Measurements from ENCODE around the gene IPCEF1. TPM values are rescaled to one million over a fixed set of nuclear protein-coding genes. Genes with fewer than 3 reads are reported as not detected.
"Not testable (repeated sequence)": the region's sequence is repeated elsewhere in the genome, so short reads cannot be mapped to it uniquely, and the experiment has no call there.

IPCEF1 gene
- polyA plus RNA-seq, 4 donors = 6.9 to 8.9 (median 7.9) TPM

DNA sequence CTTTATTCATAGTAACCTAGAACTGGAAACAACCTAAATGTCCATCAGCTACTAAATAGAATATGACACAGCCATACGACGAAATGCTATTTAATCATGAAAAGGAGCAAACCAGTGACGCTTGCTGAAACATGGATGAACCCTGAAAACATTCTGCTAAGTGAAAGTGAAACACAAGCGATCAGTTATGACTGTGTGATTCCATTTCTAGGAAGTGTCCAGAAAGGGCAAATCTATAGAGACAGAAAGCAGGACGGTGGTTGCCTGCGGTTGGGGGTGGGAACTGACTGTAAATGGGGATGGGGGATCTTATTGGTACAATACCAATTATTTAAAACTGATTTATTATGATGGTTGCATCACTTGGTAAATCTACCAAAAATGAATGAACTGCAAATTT, 126.8 kb downstream of the IPCEF1 start:
- DNase-seq (ENCODE audit: low read depth in 4 of 4, low spot score in 3 of 4) = no peak

DNA sequence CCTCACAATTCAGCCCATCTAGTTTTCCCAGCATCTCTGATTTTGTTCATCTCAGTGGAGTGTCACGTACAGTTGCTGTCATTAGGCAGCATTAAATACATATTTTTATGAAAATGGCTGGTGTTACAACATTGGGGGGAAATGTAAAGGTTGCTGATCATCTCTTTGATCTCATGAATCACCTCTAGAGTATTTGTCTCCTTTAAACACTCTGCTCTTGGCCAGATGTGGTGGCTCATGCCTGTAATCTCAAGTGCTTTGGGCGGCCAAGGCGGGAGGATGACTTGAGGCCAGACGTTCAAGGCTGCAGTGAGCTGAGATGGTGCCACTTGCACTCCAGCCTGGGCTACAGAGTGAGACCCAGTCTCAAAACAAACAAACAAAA, 128.1 kb downstream of the IPCEF1 start:
- DNase-seq (ENCODE audit: low read depth in 4 of 4, low spot score in 3 of 4) = no peak

DNA sequence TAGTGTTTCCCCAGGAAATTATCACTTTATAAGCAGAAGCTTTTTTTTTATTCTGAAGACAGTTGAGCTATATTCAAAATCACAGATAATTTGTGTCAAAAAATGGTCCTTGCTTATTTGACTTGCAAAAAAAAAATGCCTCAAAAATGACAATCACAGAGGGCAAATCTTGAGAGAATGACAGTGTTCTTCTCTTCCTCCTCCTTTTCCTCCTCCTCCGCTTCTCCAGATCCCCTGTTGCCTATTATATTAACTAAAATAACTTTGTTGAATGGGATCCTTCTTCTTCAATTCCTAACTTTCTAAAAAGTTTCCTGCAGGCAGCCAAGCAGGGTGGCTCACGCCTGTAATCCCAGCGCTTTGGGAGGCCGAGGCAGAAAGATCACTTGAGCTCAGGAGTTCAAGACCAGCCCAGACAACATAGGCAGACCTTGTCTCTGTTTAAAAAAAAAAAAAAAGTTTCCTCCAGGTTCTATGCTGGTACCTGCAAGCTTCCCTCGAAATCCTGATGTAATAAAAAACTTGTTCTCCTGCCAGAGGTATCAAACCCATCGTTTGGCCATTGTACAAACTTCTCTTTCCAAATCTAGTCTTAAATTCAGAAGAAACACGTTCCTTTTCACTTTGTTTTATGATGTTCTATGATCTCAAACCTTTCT, 128.6 kb downstream of the IPCEF1 start:
- no peak for DNase-seq (ENCODE audit: low read depth in 4 of 4, low spot score in 3 of 4)

DNA sequence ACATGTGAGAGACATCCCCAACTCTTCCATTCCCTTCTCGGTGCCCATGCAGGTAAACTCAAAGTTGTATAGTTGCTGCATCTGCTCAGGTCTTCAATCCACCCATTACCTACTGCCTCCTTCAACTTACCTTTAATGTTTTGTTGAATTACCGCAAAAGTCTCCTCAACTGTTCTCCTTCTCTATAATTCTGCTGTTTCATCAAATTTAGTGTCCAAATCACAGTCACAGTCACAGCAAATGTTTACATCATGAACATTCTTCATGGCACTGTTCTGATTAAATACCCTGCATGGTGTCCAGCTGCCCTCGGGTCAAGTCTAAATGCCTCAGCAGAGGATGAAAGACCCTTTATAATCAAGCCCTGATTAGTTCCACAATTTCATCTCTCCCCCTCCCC, 130.1 kb downstream of the IPCEF1 start:
- DNase-seq (ENCODE audit: low read depth in 4 of 4, low spot score in 3 of 4) = no peak

DNA sequence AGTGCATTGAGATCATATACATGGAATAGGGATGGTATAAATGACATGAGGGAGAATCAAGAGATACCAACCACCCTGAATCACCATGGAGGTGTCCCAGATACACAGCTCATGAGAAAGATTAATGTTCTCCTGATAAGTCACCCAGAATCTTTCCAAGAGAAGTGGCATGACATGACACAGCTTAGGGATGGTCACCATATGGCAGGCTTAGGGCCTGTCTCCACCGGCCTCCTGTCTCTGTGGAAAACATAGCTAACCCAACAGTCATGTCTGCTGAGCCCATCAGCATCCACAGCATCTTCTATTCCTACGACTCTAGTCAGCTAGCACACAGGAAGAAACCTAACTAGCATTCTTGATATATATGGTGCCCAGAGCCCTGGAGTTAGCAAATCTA, 133.3 kb downstream of the IPCEF1 start:
- no peak for DNase-seq (ENCODE audit: low read depth in 4 of 4, low spot score in 3 of 4)

DNA sequence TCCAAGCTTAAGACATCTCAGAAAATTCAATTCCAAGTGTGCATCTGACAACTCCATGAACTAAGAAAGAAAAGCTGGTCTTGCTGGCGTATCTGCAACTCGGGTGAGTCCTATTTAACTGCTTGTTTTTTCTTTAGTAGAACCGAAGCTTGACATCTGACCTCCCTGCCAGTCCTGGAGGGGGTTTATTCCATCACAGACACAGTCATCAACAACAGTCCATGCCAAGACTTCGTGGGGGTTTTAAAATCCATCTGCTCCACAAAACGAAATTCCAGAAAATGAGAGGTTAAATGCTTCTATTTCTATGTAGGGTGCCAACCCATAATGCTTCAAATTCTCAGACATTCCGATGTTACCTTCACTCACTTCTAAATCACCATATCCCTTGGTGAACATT, 133.9 kb downstream of the IPCEF1 start:
- no peak for DNase-seq (ENCODE audit: low read depth in 4 of 4, low spot score in 3 of 4)

DNA sequence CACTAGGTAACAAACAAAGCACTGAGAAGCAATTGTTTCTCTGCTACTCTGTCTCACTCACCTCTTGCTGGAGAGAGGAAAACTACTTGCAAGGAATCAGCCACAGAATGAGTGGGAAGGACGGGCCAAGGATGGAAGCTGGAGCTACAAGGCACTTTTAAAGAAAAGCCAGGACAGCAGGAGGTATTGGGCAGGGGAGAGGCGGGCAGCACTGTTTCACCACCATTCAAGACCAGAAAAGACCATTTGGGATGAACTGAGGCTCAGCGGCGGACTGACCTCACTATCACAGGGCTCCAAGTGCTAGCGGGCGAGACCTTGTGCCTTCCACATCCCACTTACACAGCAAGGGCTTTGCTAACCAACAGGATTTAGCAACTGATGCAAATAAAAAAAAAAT, 137.4 kb downstream of the IPCEF1 start:
- DNase-seq (ENCODE audit: low read depth in 4 of 4, low spot score in 3 of 4) = no peak

DNA sequence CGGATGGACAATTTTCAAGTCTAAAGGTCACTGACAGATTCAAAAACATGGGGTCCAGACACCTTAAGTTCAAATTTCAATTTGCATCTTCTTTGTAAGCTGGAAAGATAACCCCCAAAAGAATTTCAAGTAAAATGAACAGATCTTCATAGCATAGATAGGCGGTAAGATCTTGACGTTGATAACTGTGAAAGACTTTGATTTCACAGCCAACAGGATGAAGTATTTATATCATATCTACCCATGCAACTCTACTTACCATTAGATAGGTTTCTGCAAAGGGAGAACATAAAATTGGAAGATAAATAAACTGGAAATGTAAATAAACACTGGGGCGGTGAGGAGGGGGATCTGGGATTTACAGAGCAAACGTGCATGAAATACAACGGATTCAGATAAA, 137.8 kb downstream of the IPCEF1 start:
- no peak for DNase-seq (ENCODE audit: low read depth in 4 of 4, low spot score in 3 of 4)

DNA sequence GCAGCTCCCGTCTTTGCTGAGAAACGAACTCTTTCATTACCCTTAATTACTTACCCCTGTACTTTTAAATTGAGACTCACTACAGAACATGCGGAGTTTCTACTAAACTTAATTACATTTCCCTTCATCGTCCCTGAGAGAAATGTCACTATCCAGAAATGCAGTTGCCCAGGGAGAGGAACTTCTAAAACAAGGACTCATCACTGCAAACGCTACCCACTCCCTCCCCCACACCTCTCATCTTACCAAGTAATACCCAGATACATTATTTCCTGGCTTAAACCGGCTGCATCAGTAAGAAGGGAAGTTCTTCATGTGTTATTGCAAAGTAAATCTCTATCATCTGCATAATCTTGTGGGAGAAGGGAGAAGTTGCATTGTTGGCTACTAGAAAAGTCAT, 138.3 kb downstream of the IPCEF1 start:
- peak in 1 of 4 donors; percentile 34 for DNase-seq (ENCODE audit: low read depth in 4 of 4, low spot score in 3 of 4)

DNA sequence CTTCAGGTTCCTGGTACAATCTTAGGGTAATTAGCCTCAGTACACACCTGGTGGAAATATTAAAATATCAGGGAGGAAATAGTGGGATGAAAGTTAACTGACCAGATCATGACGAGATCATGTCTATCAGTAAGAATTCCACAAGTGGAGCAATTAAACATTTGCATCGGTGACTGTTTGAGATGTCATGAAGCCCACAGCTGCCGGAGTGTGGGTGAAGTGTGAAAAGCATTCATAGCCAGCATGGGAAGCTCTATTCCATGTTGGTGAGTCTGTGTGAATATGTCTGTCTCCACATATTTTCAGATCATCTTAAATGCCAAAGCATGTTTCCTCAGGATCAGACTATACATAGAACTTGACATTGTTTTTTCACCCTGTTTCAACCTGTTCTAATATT, 142.8 kb downstream of the IPCEF1 start:
- no peak for DNase-seq (ENCODE audit: low read depth in 4 of 4, low spot score in 3 of 4)

DNA sequence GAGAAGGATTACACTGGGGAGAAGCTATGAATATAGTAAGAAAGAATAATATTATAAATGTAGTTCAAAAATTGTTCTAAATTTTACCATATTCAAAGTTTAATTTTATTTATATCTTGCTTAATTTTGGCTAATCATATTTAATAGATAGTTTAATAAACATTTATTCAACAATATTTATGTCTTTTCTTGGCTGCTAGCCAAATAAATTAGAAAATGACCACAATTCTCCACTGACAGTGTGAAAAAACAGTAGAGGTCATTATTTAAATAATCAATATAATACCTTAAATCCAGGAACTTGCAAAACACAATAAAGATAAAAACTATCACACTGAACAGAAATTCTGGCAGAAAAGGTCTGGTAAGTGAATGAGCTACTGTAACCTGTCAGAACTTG, 145.9 kb downstream of the IPCEF1 start:
- no peak for DNase-seq (ENCODE audit: low read depth in 4 of 4, low spot score in 3 of 4)

DNA sequence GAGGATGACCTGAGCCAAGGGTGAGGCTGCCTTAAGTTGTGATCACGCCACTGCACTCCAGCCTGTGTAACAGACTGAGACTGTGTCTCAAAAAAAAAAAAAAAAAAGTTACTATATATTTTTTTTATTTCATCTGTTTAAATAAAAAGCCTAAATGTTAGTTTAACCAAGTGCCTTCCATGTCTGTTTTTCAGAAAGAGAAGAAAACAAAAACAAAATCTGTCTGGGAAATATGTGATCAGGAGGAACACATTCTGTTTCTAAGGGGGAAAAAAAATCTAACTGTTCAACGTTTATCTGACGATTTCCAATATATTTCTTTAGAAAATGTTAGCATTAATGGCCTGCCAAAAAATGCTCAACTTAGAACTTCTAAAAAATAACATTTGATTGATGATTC, 147.0 kb downstream of the IPCEF1 start:
- DNase-seq (ENCODE audit: low read depth in 4 of 4, low spot score in 3 of 4) = no peak

DNA sequence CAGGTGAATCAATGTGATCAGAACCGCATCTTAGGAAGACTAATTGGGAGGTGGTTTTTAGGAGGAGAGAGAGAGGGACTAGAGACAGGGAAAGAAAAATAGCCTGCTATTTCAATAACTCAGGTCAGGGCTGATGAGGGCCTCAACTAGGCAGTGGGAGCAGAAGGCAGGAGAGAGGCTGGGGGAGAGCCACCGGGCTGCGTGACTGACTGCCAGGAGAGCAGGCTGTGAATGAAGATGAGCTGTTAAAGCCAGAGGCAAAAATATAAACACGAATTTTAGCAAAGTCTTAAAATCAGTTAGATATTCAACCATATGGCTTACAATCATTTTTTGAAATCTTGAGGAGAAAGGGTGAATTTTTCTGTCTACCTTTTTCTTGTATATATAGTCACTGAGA, 149.6 kb downstream of the IPCEF1 start:
- DNase-seq (ENCODE audit: low read depth in 4 of 4, low spot score in 3 of 4) = no peak

DNA sequence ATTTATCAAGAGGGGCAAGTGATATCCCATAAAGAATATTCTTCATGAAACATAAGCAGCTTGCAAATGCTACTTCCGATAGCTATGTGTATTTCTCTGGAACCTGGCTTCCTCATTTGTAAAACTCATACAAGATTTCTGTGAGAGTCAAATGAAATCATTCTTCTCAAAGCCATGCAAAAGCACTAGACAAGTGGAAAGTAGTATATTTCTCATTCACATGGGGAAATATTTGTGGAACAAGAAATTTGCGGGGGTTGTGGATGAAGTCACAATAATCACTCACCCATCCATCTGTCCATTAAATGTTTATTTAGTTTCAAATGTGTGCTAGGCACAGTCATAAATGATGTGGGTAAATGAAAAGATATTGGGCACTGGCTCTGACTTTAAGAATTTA, 150.5 kb downstream of the IPCEF1 start:
- DNase-seq (ENCODE audit: low read depth in 4 of 4, low spot score in 3 of 4) = no peak

DNA sequence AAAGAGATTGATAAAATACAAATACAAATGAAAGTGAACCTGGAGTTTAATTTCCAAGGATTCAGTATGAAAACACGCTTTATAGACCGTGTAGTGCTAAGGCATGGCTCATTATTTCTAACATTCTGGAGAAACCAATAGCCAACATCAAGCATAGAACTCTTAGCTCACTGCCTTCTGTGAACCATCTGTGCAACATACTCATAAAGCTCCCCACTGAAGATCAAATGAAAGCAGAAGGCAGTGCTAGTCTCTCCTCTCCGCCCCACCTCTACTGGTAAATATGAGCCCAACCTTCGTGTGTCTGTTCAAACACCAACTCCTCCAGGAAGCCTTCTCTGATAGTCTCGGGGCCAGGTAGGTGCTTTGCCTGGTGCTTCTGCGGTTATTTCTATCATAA, 153.6 kb downstream of the IPCEF1 start:
- DNase-seq (ENCODE audit: low read depth in 4 of 4, low spot score in 3 of 4) = no peak

DNA sequence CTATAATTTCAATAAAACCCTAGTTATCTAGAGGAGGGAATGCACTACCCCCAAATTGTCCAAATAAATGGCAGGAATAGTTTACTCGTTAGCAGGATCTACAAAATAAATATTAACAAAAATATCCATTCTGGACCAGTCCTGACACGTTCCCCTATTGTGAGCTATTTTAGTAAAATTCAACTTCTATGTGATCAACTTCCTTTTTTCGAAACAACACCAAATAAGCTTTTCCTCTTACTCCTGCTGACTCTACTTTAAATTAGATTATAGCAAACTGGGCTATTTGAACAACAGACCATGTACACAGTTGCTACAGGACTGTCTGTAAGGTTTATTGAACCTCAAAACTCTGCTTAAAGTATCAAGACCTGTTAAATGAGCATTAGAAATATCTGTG, 154.3 kb downstream of the IPCEF1 start:
- DNase-seq (ENCODE audit: low read depth in 4 of 4, low spot score in 3 of 4) = no peak

DNA sequence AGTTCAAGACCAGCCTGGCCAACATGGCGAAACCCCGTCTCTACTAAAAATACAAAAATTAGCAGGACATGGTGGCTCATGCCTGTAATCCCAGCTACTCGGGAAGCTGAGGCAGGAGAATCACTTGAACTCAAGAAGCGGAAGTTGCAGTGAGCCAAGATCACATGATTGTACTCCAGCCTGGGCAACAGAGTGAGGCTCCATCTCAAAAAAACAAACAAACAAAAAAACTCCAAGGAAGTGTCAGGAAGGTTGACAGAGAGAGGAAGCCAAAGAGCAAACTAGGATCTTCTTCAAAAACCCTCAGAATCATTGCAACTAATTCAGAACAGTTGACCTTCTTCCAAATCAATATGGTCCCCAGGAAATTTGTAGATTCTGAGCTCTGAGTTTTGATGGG, 154.9 kb downstream of the IPCEF1 start:
- not testable (repeated sequence) for DNase-seq (ENCODE audit: low read depth in 4 of 4, low spot score in 3 of 4)

DNA sequence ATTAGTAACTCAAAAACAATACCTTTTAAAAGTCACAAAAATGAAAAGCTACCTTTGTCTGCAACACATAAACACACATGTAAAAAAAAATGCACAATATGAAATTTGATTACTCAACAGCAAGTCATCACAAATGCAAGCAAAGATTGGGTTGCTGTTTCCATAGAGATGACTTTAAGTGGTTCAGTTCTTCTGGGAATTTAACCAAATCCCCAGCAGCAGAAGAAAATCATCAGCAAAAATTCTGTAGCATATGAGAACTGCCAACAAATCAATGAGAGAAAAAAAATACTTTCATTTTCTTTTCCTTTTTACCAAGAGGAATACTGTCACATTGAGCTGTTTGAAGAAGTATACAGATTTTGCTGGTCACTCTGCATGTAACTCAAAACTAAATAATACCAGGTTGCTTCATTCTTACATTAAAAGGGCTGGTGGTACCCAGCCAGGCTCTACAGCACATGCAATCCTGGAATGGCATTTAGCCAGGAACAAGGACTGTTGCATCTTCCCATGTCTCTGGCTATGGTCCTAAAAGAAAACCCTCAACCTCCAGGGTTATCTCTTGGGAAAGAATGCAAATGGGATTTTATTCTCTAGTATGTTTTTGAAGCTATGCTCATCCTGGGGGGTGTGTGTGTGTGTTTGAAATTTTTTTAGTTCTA, 159.3 kb downstream of the IPCEF1 start:
- DNase-seq (ENCODE audit: low read depth in 4 of 4, low spot score in 3 of 4) = no peak

DNA sequence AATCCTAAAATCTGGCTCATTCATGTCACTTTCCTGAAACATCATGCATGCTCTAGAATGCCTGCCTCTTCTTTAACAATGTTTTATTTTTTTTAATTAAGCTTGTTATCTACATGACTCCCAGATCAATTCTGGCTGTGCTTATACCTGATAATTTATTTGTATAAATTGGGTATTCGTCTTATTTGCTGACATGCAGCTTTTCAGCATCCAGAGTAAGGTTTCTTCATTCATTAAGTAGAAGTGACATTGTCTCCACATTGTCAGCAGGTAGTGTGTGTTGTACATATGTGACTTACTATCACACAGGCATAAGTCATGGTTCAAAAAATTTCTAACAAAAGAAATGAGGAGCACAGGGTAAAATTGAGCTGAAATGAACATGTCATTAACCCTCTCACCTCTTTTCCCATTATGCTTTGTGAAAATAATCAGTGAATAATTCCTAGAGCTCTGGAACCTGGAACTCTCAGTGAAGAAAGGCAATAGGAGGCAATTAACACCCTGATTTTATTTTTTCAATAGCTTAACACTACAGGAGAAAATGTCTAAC, 160.2 kb downstream of the IPCEF1 start:
- no peak for DNase-seq (ENCODE audit: low read depth in 4 of 4, low spot score in 3 of 4)

DNA sequence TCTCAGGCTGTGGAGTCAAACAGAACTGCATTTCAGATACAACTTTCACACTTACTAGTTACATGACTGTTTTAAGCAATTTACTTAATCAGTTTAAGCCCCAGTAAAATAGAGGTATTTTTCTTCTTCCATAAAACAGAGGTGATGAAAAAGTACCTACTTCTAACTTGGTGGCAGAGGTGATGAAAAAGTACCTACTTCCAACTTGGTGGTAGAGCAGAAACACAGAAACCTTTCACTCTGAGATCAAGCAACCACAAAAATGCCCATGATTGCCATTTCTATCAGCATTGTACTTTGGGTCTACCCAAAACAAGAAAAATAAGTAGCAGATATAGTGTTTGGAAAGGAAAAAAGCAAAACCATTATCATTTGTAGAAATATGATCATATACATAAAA, 168.9 kb downstream of the IPCEF1 start:
- DNase-seq (ENCODE audit: low read depth in 4 of 4, low spot score in 3 of 4) = no peak

DNA sequence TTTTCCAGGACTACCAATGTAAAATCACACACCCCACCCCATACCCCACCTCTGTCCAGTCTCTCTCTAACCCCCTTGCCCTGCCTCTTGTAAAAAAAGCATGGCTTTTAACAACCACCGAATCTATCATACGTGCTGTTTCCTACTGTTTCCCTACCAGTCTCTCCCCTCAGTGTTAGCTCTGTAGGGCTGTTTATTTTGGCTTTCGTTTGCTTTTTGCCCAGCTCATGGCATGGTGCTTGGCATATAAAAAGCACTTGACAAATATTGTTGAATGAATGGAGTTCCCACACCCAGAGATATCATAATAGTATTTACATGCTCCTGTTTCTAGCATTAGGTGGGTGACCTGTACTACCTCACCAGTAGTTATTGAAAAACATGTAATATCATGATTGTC, 169.4 kb downstream of the IPCEF1 start:
- DNase-seq (ENCODE audit: low read depth in 4 of 4, low spot score in 3 of 4) = no peak

DNA sequence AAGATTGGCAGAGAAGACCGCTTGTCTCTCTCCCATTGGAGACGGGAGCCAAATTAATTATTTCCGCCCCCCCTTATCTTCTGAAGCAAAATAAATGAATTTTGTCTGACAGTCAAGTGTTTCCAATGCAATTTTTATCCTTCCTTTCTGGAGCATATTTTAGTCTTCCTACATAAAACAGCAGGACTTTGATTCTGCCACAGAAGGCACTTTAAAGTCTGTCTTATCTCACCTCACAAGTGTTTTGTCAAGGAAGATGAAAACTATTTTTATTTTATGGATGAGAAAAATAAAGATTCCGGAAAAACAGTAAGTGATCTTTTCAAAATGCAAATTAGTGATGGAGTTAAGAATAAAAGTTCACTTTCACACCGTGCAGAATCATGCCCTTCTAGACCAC, 177.2 kb downstream of the IPCEF1 start:
- DNase-seq (ENCODE audit: low read depth in 4 of 4, low spot score in 3 of 4) = no peak
